ENCODE data around the gene HMCN2.
A peak's percentile ranks its signal among the peaks of the same experiment; 100 is the strongest.

The HMCN2 gene

DNA sequence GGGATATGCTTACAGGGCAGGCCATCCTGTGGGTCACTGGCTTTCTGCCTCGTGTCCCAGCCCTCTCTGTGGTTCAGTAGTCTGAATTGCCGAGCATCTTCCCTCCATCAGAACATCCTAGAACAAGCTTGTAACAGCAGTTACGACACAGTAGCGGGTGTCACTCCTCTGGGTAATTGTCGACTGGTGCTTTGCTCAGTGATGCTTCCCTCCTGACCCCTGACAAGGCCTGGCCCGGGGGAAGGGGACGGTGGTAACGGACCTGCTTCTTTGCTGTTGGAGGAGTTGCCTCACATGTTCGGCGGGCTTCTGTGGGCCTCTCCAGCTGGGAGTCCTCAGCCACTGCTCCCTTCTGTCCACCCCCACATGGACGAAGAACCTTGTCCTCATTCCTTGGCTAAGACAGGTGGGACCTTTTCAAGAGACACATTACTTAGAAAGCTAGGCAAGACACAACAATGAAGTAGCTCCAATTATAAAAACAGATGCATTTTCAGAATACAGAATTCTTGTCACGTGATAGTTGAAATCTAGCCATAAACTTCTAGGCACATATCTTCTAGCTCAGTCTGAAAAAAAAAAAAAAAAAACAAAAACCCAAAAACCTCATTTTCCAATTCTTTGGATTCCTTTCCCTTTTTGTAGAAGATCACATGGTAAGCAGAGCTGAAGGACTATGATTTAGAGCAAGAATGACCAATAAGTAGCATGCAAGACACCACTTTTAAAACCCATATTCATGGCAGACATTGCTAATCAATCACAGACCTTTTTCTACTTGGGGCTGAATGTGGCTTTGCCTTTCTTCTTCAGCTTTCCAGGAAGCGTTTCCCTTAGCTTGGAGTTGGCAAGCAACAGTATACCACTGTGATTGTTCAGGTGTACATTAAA lies 25.0 kb downstream of the HMCN2 start:
- DNase-seq: no peak

DNA sequence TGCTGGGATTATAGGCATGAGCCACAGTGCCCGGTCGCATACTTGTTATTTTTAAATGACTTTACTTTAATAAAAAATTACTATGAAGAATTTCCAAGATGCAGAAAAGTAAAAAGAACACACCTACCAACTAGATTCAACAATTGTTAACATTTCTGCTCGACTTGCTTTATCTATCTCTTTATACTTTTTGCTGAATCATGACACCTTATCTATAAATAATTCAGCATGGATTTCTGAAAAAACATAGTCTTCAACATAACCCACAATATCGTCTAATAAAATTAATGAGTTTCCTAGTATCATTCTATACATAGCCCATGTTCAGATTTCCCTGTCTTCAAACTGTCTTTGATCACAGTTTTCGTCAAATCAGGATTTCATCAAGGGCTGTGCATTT lies 25.9 kb downstream of the HMCN2 start:
- no peak for DNase-seq

GRCh38 chr9:130292106-130292505 lies 26.5 kb downstream of the HMCN2 start:
- no peak for DNase-seq

DNA sequence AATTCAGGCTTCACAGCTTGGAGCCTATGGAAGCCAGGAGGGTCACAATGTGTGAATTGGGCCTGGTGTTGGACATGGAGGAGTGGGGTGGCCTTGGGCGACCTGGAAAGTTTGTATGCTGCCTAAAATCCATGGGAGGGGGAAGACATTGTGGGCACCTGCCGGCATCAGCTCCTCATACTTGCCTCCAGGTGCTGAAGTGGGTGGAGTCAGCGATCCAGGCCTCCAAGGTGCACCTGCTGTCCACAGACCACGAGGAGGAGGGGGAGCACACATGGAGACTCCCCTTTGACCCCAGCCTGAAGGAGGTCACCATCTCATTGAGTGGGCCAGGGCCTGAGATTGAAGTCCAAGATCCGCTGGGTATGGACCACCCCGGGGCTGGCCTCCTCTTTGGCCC lies 29.1 kb downstream of the HMCN2 start:
- no peak for DNase-seq

DNA sequence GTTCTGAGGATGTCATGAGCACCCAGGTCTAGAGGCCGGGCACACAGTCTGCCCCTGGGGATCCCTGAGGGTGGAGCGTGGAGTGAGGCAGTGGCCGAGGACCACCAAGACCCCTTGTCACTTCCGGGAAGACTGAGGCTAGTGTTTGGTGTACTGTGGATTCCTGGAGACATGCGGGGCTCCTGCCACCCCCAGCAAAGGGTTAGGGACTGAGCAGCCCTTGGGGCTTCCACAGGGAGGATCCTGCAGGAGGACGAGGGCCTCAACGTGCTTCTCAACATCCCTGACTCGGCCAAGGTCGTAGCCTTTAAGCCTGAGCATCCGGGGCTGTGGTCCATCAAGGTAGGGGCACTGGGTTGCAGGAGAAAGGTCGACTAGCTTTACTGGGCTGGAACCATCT lies 29.9 kb downstream of the HMCN2 start:
- DNase-seq: no peak

GRCh38 chr9:130295945-130296782 lies 30.6 kb downstream of the HMCN2 start:
- DNase-seq: no peak

DNA sequence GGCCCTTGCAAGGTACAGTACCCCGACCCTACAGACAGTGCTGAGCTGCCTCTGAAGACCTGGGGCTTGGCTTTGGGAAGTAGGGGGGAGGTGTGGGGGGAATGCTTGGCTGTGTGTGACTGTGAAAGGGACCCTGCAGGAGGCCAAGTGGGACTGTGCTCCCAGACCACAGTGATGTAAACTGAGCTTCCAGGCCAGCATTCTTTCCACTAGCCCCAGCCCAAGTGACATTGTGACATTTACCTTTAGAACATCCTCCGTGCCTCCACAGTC lies 31.2 kb downstream of the HMCN2 start:
- DNase-seq: no peak

DNA sequence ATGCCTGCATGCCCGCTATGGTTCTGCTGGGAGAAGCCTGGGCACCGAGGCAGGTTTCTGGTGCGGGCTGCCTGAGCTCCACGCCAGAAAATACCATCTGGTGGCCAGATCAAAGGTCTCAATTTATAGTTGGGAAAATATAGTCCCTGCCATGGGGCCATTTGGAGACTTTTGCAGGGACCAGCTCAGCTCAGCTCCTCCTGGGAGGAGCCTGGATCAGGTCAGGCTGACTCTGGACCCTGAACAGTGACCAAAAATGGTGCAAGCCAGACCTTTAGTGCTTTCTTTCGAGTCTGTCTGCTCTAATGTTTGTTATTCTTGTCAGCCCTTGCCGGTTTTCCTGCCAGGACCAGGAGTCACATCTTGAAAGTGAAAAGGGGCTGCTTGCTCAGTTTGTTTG lies 31.8 kb downstream of the HMCN2 start:
- DNase-seq: no peak

DNA sequence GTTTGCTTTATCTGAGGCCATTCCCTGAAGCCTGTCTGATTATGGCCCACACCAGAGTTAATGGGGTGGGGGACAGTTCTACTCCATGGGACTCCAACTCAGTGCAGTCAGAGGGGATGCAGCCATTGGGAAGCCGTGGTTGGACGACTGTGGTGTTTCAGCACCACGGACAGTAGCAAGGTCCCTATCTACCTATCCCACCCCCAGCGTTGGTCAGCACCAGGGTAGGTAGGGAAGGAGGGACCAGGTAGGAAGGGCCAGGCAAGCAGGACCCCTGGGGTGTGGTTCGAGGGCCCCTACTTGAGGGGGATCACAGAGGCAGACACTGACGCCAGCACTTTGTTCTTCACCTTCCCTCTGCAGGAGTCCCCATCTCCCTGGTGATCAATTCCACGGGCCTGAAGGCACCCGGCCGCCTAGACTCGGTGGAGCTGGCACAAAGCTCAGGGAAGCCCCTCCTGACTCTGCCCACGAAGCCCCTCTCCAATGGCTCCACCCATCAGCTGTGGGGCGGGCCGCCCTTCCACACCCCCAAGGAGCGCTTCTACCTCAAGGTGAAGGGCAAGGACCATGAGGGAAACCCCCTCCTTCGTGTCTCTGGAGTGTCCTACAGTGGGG lies 33.2 kb downstream of the HMCN2 start:
- DNase-seq: no peak

DNA sequence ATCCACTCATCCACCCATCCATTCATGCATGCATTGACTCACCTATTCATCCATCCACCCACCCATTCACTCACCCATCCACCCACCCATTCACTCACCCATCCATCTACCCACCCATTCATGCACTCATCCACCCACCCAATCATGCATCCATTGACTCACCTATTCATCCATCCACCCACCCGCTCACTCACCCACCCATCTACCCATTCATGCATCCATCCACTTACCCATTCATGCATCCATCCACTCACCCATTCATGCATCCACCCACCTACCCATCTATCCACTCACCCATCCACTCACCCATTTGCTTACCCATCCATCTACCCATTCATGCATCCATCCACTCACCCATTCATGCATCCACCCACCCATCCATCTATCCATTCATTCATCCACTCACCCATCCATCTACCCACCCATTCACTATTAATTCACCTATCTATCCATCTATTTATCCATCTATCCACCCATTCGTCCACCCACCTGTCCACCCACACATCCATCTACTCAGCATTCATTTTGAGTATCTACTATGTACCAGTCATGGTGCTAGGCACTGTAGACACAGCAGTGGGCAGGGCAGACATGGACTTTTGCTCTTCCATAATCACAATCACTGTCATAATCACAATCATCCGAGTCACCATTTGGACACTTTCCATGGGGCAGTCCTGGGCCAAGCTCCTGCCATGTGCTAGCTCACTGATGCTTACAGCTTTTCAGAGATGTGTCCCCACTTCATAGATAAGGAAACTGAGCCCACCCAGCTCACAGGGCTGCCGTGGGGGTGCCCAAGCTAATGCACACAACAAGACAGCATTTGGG lies 34.4 kb downstream of the HMCN2 start:
- no peak for DNase-seq

GRCh38 chr9:130300739-130301138 lies 35.2 kb downstream of the HMCN2 start:
- DNase-seq: no peak

- DNase-seq: no peak
Measured at GRCh38 chr9:130301483-130302286, 36.1 kb downstream of the HMCN2 start.

- DNase-seq: no peak
Measured at GRCh38 chr9:130302785-130303612, 37.4 kb downstream of the HMCN2 start.

DNA sequence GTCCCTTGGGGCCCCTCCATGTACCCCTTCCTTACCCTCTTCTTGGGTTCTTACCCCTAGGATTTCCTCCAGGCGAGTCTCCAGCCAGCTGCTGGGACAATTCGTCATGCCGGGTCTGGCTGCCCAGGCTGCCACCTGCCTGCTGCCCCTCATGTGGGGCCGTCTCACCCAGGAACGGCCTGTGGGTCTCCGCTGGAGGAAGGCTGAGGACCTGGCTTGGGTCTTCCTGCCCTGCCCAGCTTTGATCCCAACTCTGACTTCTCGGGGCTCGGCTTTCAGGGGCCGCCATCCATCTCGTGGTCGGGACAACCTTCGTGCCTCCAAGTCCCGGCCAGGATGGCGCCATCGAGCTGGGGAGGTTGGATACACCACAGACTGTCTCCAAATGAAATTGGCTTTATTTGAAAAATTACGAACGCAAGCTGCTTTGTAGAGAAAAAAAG lies 38.1 kb downstream of the HMCN2 start:
- DNase-seq: no peak

GRCh38 chr9:130304116-130304515 lies 38.6 kb downstream of the HMCN2 start:
- DNase-seq: no peak

GRCh38 chr9:130304643-130305042 lies 39.1 kb downstream of the HMCN2 start:
- no peak for DNase-seq

DNA sequence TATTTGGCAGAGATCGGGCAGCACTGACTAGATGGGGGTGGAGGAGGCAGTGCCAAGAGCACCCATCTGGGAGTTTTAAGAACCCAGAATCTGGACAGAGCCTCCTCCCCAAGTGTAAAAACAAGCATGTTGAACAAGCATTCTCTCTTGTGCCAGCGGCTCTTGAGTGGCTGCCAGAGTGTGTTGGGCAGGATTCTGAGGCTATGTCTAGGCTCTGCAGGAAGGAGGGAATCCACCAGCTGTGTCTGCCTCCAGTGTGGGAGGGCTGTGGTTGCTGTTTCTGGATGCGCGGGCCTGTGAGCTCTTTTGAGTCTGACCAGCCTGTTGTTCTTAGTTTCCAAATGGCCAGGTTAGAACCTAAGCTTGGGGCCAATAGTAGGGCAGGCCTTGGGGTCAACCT lies 39.8 kb downstream of the HMCN2 start:
- DNase-seq: peak in 1 of 2 donors; percentile 16

- no peak for DNase-seq
Measured at GRCh38 chr9:130306823-130307666, 41.5 kb downstream of the HMCN2 start.

GRCh38 chr9:130307667-130307943 lies 42.0 kb downstream of the HMCN2 start:
- DNase-seq: no peak

DNA sequence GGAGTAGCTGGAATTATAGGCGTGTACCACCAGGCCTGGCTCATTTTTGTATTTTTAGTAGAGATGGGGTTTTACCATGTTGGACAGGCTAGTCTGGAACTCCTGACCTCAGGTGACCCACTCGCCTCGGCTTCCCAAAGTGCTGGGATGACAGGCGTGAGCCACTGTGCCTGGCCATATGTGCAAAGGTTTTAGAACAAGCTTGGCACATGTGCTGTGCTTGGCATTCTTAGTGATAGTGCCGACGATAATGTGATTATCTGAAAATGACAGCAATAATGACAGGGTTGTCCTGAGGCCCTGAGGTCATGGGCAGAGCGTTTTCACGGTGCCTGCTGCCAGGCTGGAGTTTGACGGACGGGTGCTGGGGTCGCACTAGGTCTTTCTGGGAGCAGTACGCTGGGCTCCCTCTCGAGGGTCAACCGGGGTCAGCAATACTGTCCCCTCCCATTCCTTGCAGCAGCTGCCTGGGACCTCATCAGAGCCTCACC lies 42.6 kb downstream of the HMCN2 start:
- no peak for DNase-seq
